Neural progenitor cell (in vitro differentiated cells): ENCODE results near the gene TNS3.

ENCODE experiments used
- EZH2 ChIP-seq: fragments of 200-600 bp; sonication (generic); IDR thresholded peaks from 2 replicates; pipeline ENCODE4 v1.6.1; 2017; ENCODE audit warnings: antibody characterized with exemption, mild to moderate bottlenecking, moderate library complexity
- TF ChIP-seq, protein P1 (sequence below): fragments of 200-600 bp; sonication (generic); IDR thresholded peaks from 2 replicates; pipeline ENCODE4 v1.5.1; 2017; ENCODE audit warnings: antibody characterized with exemption, mild to moderate bottlenecking

DNA sequence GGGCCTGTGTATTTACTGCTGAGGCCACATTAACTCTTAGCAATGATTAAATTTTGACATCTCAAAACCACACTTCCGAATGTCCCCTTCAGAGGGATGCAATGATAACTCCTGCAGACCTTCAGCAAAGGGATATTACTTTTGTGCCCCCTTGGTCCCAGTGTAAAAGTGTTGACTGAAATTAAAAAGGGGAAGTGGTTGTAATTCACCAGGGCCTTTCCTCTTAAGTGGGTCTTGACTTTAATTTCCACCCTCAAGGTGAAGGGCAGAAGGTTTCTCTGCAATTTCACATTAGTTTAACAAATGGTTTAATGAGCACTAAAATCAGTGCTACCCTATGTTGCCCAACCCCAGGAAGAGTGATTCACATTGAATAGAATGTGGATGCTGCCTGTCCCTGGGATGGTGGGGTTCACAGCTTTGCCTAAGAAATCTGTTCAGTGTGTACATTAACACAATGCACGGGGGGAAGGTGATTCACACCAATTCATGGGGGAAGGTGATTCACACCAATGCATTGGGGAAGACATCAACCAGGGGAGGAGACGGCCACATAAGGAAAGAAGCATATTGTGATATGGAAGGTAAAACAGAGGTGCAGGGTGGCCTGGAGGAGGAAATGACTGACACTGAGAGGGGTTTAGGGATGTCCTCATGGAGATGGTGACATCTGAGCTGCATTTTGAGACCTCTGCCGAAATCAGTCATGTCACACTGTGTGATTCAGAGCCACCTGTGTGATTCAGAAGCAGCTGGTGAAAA is 19.4 kb upstream of the TNS3 start:
- TF ChIP-seq, protein P1, sequence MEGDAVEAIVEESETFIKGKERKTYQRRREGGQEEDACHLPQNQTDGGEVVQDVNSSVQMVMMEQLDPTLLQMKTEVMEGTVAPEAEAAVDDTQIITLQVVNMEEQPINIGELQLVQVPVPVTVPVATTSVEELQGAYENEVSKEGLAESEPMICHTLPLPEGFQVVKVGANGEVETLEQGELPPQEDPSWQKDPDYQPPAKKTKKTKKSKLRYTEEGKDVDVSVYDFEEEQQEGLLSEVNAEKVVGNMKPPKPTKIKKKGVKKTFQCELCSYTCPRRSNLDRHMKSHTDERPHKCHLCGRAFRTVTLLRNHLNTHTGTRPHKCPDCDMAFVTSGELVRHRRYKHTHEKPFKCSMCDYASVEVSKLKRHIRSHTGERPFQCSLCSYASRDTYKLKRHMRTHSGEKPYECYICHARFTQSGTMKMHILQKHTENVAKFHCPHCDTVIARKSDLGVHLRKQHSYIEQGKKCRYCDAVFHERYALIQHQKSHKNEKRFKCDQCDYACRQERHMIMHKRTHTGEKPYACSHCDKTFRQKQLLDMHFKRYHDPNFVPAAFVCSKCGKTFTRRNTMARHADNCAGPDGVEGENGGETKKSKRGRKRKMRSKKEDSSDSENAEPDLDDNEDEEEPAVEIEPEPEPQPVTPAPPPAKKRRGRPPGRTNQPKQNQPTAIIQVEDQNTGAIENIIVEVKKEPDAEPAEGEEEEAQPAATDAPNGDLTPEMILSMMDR, result no peak
- TF ChIP-seq EZH2, result no peak
